ENCODE data around the gene CLINT1. TPM values are rescaled to one million over a fixed set of nuclear protein-coding genes. Genes with fewer than 3 reads are reported as not detected.

CLINT1 gene
- total and polyA plus RNA-seq, 5 donors = 27.0 to 77.0 (median 59.1) TPM

DNA sequence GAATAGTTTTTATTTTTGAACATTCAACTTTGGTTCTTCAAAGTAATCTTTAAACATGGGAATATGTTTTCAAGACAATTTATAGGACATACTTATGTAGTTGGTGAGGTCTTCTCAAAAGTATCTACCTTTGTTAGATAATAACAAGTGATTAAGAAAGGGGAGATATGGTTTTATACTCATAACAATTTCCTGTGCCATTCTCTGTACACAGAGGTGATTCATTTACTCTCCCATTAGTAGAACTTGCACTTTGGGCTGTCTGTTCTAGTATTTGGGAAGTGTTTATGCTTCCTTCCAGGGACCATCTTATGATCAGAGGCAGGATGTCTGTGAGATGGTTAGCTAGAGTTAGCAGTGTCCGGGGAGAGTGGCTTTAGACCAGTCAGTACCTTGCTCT lies 100.2 kb downstream of the CLINT1 start:
- H3K4me3 ChIP-seq (ENCODE audit: low read length) = no peak overlapping the region
- DNase-seq (no peak), ATAC-seq (no peak)
- no peaks in the 10 kb centered on the region for H3K9me3 ChIP-seq (ENCODE audit: control insufficient read depth, low read length)
- no peak overlapping the region for H3K27ac ChIP-seq (ENCODE audit: low read length)
- no peaks in the 10 kb centered on the region for H3K27me3 ChIP-seq (ENCODE audit: control insufficient read depth, insufficient read depth)
- intact Hi-C loops (cut with DNase I) = no loop called here
- no peaks in the 10 kb centered on the region for H3K4me1 ChIP-seq (ENCODE audit: control insufficient read depth, insufficient read depth, low read length)
- 86% methylated on average over 1 of the region's 1 CpG for WGBS

GRCh38 chr5:157756122-157756521 lies 102.8 kb downstream of the CLINT1 start:
- 92% methylated on average over 3 of the region's 3 CpGs for WGBS
- Histone ChIP-seq H3K4me3 (ENCODE audit: low read length) (no peak overlapping the region), H3K27ac (ENCODE audit: low read length) (no peak overlapping the region), H3K9me3 (ENCODE audit: control insufficient read depth, low read length) (no peaks in the 10 kb centered on the region), H3K4me1 (ENCODE audit: control insufficient read depth, insufficient read depth, low read length) (no peaks in the 10 kb centered on the region), H3K27me3 (ENCODE audit: control insufficient read depth, insufficient read depth) (no peaks in the 10 kb centered on the region)
- ATAC-seq (no peak), DNase-seq (no peak)
- intact Hi-C loops (cut with DNase I) = no loop called here

DNA sequence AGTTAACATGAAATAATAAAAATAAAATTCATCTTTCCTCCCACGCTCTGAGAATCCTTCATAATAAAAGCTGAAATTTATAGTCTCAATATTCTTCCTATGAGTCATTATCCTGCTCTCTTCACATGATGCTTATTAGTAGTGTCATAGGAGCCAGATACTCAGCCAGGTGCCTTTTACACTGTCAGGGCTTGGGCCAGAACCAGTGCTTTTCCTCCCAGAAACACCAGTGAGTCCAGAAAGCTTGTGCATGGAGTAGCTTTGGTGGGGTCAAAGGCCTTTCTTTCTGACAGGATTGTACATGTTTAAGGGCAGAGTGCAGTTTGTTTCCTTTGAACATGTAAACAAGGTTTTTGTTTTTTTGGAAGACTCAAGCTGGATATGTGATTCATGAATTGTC lies 108.6 kb downstream of the CLINT1 start:
- WGBS = 95% methylated on average over 1 of the region's 1 CpG
- H3K4me3 ChIP-seq (ENCODE audit: low read length) = no peak overlapping the region

DNA sequence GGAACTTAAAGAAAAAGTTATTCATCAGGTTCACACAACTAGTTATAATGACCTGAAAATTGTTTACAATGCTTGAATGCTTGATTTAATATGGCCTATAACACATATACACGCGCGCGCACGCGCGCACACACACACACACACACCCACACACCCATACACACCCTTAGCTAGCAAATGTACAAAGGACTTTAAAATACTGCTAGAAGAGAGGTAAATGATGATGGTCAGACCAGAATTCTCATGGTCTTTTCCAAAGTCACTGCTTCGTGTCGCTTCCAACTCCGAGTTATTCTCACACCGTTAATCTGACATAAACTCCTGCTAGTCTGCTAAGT lies 109.5 kb downstream of the CLINT1 start:
- Histone ChIP-seq H3K4me3 (ENCODE audit: low read length) (no peak overlapping the region), H3K4me1 (ENCODE audit: control insufficient read depth, insufficient read depth, low read length) (no peaks in the 10 kb centered on the region), H3K27me3 (ENCODE audit: control insufficient read depth, insufficient read depth) (no peaks in the 10 kb centered on the region), H3K27ac (ENCODE audit: low read length) (no peak overlapping the region), H3K9me3 (ENCODE audit: control insufficient read depth, low read length) (no peaks in the 10 kb centered on the region)
- DNase-seq (no peak), ATAC-seq (no peak)
- intact Hi-C loops (cut with DNase I) = no loop called here
- 85% methylated on average over 11 of the region's 11 CpGs for WGBS

More for the DNA sequence above, 108.6 kb downstream of the CLINT1 start:
- DNase-seq = no peak
- H3K27me3 ChIP-seq (ENCODE audit: control insufficient read depth, insufficient read depth) = no peaks in the 10 kb centered on the region
- H3K9me3 ChIP-seq (ENCODE audit: control insufficient read depth, low read length) = no peaks in the 10 kb centered on the region
- intact Hi-C loops (cut with DNase I) = no loop called here
- H3K4me1 ChIP-seq (ENCODE audit: control insufficient read depth, insufficient read depth, low read length) = no peaks in the 10 kb centered on the region
- ATAC-seq = no peak
- no peak overlapping the region for H3K27ac ChIP-seq (ENCODE audit: low read length)

- intact Hi-C loops (cut with DNase I) = no loop called here
- no peaks in the 10 kb centered on the region for H3K9me3 ChIP-seq (ENCODE audit: control insufficient read depth, low read length)
- H3K4me3 ChIP-seq (ENCODE audit: low read length) = no peak overlapping the region
- no peak for DNase-seq
- no peak overlapping the region for H3K27ac ChIP-seq (ENCODE audit: low read length)
- 71% methylated on average over 4 of the region's 4 CpGs for WGBS
- ATAC-seq = no peak
- no peaks in the 10 kb centered on the region for H3K4me1 ChIP-seq (ENCODE audit: control insufficient read depth, insufficient read depth, low read length)
- H3K27me3 ChIP-seq (ENCODE audit: control insufficient read depth, insufficient read depth) = no peaks in the 10 kb centered on the region
Measured at GRCh38 chr5:157748760-157749461, 110.0 kb downstream of the CLINT1 start.

DNA sequence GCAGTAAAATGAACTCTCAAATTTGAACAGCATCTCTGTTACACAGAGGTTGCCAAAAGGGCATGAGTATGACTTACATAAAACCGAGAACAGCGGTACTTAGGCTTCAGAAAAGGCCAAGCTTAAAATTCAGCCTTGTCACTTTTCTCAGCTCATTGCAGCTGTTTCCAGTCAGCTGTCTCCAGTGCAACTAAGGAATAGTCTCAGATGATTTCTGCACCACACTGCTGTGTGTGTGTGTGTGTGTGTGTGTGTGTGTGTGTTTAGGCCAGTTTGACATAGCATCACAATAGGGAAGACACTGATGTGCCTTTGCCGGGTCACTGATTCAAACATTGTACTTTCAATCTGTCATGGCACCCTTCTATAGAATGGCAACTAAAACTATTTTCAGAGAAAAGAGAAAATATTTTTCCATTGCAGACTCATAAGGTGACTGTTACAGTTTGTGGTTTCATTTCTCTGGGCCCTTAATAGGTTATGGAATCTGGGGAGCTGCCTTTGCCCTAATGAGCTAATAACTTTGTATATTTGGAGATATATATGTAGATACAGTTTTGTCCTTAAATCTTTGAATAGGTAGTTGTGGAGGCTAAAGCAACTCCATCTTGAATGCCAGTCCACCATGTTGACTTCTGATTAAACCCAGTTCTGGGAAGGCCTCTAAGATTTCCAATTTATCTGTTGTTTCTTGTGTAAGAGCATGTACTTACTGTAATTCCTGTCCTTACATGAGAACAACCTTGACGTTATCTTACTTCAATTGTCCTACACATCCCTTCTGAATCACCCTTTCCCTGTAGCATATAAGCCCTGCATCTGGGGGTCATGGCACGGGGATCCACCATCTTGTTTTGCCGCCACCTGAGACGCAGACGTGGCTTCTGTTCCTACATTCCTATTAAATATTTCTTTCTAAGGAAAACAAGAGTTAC lies 110.9 kb downstream of the CLINT1 start:
- Histone ChIP-seq H3K4me3 (ENCODE audit: low read length) (no peak overlapping the region), H3K27ac (ENCODE audit: low read length) (no peak overlapping the region), H3K4me1 (ENCODE audit: control insufficient read depth, insufficient read depth, low read length) (no peaks in the 10 kb centered on the region), H3K27me3 (ENCODE audit: control insufficient read depth, insufficient read depth) (no peaks in the 10 kb centered on the region), H3K9me3 (ENCODE audit: control insufficient read depth, low read length) (no peaks in the 10 kb centered on the region)
- DNase-seq = no peak
- intact Hi-C loops (cut with DNase I) = no loop called here
- ATAC-seq = no peak
- 93% methylated on average over 8 of the region's 8 CpGs for WGBS

GRCh38 chr5:157747173-157747740 lies 111.7 kb downstream of the CLINT1 start:
- whole genome bisulfite sequencing = 87% methylated on average over 6 of the region's 6 CpGs
- H3K4me3 ChIP-seq (ENCODE audit: low read length) = no peak overlapping the region
- no peaks in the 10 kb centered on the region for H3K9me3 ChIP-seq (ENCODE audit: control insufficient read depth, low read length)
- H3K4me1 ChIP-seq (ENCODE audit: control insufficient read depth, insufficient read depth, low read length) = no peaks in the 10 kb centered on the region
- intact Hi-C loops (cut with DNase I) = no loop called here
- ATAC-seq (no peak), DNase-seq (no peak)
- no peaks in the 10 kb centered on the region for H3K27me3 ChIP-seq (ENCODE audit: control insufficient read depth, insufficient read depth)
- no peak overlapping the region for H3K27ac ChIP-seq (ENCODE audit: low read length)

- Histone ChIP-seq H3K27me3 (ENCODE audit: control insufficient read depth, insufficient read depth) (no peaks in the 10 kb centered on the region), H3K9me3 (ENCODE audit: control insufficient read depth, low read length) (no peaks in the 10 kb centered on the region), H3K4me1 (ENCODE audit: control insufficient read depth, insufficient read depth, low read length) (no peaks in the 10 kb centered on the region), H3K27ac (ENCODE audit: low read length) (no peak overlapping the region), H3K4me3 (ENCODE audit: low read length) (no peak overlapping the region)
- WGBS = 75% methylated on average over 4 of the region's 4 CpGs
- no peak for ATAC-seq
- intact Hi-C loops (cut with DNase I) = no loop called here
- DNase-seq = no peak
Measured at GRCh38 chr5:157745041-157745456, 113.9 kb downstream of the CLINT1 start.

- H3K27ac ChIP-seq (ENCODE audit: low read length) = no peak overlapping the region
- no peaks in the 10 kb centered on the region for H3K4me1 ChIP-seq (ENCODE audit: control insufficient read depth, insufficient read depth, low read length)
- DNase-seq (peak; percentile 40 to 68 (median 64)), ATAC-seq (peak in 1 of 2 donors; percentile 22)
- H3K9me3 ChIP-seq (ENCODE audit: control insufficient read depth, low read length) = no peaks in the 10 kb centered on the region
- H3K4me3 ChIP-seq (ENCODE audit: low read length) = peak overlapping the region; percentile 74
- no peaks in the 10 kb centered on the region for H3K27me3 ChIP-seq (ENCODE audit: control insufficient read depth, insufficient read depth)
- 4% methylated on average over 56 of the region's 56 CpGs for WGBS
- intact Hi-C loops (cut with DNase I) = no loop called here
Measured at GRCh38 chr5:157744051-157745011, 114.6 kb downstream of the CLINT1 start.

GRCh38 chr5:157743163-157744050 lies 115.5 kb downstream of the CLINT1 start, which contains the start of gene LSM11:
TSS of gene LSM11 (plus strand) at chr5:157743712. CDS start at chr5:157743751, 39 bp downstream.
- 1% methylated on average over 79 of the region's 79 CpGs for WGBS
- Histone ChIP-seq H3K9me3 (ENCODE audit: control insufficient read depth, low read length) (no peaks in the 10 kb centered on the region), H3K4me3 (ENCODE audit: low read length) (peak within 1 kb of the TSS; percentile 74), H3K27ac (ENCODE audit: low read length) (no peak within 1 kb of the TSS), H3K27me3 (ENCODE audit: control insufficient read depth, insufficient read depth) (no peaks in the 10 kb centered on the region), H3K4me1 (ENCODE audit: control insufficient read depth, insufficient read depth, low read length) (no peaks in the 10 kb centered on the region)
- ATAC-seq (peak; percentile 96), DNase-seq (peak; percentile 88 to 96 (median 95))
- intact Hi-C loops (cut with DNase I) = no loop called here

Measured in right cardiac atrium (tissue), 5 donors.